Progenitor cell of endocrine pancreas (in vitro differentiated cells): ENCODE results near the gene FNDC5. TPM values are rescaled to one million over a fixed set of nuclear protein-coding genes. Genes with fewer than 3 reads are reported as not detected.

Source experiments
- DNase-seq: peaks from one replicate; pipeline ENCODE4 v3.0.0; 2021; ENCODE audit warnings: low spot score; ENCODE audit not compliant: unreplicated experiment
- H3K27ac Mint-ChIP-seq: 2 replicates; pipeline ENCODE4 v1.8.0; 2021; ENCODE audit warnings: mild to moderate bottlenecking, moderate library complexity, mixed read lengths
- H3K27me3 Mint-ChIP-seq: 2 replicates; pipeline ENCODE4 v1.8.0; 2021; ENCODE audit warnings: mixed read lengths
- H3K36me3 Mint-ChIP-seq: 2 replicates; pipeline ENCODE4 v1.8.0; 2022; ENCODE audit warnings: mixed read lengths; ENCODE audit not compliant: insufficient read depth
- H3K4me1 Mint-ChIP-seq: 2 replicates; pipeline ENCODE4 v1.8.0; 2021; ENCODE audit warnings: low read depth, mixed read lengths
- H3K4me3 Mint-ChIP-seq: 2 replicates; pipeline ENCODE4 v1.8.0; 2021; ENCODE audit warnings: low read depth, mild to moderate bottlenecking, moderate library complexity, mixed read lengths
- H3K9me3 Mint-ChIP-seq: 2 replicates; pipeline ENCODE4 v1.8.0; 2021; ENCODE audit warnings: low read depth, mixed read lengths
- total RNA-seq: library from RNA; stranded (reverse); gene quantifications from 2 replicates; pipeline ENCODE4 v1.2.1, GENCODE V29; 2021
- TF ChIP-seq, protein P1 (sequence below): fragments of 200-600 bp; sonication (generic); IDR thresholded peaks from one replicate; pipeline ENCODE4 v1.5.0; 2021; ENCODE audit warnings: antibody characterized with exemption, mild to moderate bottlenecking; ENCODE audit not compliant: unreplicated experiment

FNDC5 gene
- total RNA-seq, 1 donor from 2014 or later = 6.3 TPM

DNA sequence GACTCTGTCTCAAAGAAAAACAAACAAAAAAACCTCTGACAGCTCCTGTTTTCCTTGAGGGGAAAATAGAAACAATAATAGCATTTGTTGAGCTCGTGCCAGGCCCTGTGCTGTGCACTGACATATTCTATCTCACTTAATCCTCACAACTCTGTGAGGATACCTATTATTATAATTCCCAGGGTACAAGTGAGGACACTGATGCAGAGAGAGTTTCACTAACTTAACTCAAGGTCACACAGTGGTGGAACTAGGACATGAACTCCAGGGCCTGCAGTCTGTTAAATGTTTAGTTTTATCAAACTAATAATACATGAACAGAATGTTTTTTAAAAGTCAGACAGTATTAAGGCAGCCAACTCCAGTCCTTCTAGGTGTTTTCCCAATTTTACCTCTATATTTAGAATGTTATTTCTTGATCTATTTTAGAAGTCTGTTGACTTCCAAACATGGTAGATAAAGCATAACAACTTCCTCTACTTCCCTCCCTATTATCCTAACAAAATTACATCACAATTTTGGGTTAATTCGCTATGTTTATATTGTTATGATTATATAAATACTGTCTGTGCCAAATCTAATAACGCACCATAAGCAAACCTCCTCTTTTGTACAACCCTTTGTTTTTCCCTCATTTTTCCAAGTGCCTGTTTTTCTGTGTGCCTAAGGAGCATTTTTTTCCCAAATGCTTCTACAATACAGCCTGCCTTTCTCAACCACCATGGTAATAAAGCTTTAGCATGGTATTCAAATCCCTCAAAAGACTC lies 4.9 kb downstream of the FNDC5 start:
- Mint-ChIP-seq H3K4me1 (peaks cover 8% of the 10 kb centered on the region), H3K27me3 (peaks cover 27% of the 10 kb centered on the region), H3K36me3 (peaks cover 13% of the 10 kb centered on the region), H3K4me3 (no peak overlapping the region), H3K9me3 (no peaks in the 10 kb centered on the region), H3K27ac (no peak overlapping the region)
- TF ChIP-seq, protein P1, sequence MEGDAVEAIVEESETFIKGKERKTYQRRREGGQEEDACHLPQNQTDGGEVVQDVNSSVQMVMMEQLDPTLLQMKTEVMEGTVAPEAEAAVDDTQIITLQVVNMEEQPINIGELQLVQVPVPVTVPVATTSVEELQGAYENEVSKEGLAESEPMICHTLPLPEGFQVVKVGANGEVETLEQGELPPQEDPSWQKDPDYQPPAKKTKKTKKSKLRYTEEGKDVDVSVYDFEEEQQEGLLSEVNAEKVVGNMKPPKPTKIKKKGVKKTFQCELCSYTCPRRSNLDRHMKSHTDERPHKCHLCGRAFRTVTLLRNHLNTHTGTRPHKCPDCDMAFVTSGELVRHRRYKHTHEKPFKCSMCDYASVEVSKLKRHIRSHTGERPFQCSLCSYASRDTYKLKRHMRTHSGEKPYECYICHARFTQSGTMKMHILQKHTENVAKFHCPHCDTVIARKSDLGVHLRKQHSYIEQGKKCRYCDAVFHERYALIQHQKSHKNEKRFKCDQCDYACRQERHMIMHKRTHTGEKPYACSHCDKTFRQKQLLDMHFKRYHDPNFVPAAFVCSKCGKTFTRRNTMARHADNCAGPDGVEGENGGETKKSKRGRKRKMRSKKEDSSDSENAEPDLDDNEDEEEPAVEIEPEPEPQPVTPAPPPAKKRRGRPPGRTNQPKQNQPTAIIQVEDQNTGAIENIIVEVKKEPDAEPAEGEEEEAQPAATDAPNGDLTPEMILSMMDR = no peak
- no peak for DNase-seq

DNA sequence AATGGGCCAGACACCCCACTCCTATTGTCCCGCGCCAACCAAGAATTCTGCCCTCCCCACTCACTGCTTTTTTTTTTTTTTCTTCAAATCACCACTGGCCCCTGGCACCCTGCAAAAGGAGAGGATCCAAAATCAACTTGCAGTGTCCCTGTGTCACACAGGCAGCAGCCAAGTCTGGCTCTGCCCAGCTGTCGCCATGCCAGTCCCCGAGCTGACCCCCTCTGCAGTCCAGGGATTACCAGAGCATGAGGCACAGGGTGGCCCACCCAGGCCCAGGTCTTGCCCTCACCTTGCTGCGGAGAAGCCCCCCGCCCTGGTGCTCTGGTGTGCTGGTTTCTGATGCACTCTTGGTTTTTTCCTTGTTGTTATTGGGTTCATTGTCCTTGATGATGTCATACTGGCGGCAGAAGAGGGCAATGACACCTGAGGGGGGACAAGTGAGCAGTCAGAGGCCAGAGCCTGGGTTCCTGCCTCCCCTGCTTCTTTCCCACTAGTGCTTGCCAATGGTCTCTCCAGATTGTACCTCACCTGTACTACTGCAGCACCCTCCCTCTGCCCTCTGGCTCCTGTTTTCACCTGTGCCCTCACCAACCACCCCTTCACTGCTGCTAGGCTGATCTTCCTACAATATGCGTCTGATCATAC lies 6.2 kb downstream of the FNDC5 start:
- Mint-ChIP-seq H3K27me3 (peaks cover 19% of the 10 kb centered on the region), H3K4me1 (peaks cover 2% of the 10 kb centered on the region), H3K4me3 (no peak overlapping the region), H3K27ac (no peak overlapping the region), H3K9me3 (no peaks in the 10 kb centered on the region), H3K36me3 (peaks cover 13% of the 10 kb centered on the region)
- no peak for DNase-seq
- TF ChIP-seq, protein P1 = no peak

DNA sequence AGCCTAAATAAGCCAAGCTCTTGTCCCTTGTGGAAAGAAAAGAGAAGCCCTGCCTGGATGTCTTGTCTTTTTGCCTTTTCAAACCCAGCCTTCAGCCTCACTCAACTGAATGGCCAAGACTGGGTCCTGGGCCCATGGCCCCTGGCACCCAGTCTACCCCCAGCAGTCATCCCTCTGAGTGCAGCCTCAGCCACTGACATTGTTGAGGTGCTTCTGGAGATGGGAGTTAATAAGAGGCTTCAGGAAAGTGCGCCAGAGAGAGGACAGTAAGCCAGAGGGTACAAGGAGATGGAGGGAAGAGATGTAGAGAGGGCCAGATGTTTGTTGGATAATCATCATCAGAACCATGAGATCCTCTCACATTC lies 6.8 kb downstream of the FNDC5 start:
- H3K27ac Mint-ChIP-seq = no peak overlapping the region
- no peak for DNase-seq
- H3K4me1 Mint-ChIP-seq = no peaks in the 10 kb centered on the region
- H3K27me3 Mint-ChIP-seq = peaks cover 12% of the 10 kb centered on the region
- H3K9me3 Mint-ChIP-seq = no peaks in the 10 kb centered on the region
- no peak overlapping the region for H3K4me3 Mint-ChIP-seq
- H3K36me3 Mint-ChIP-seq = peaks cover 13% of the 10 kb centered on the region
- TF ChIP-seq, protein P1 = no peak

DNA sequence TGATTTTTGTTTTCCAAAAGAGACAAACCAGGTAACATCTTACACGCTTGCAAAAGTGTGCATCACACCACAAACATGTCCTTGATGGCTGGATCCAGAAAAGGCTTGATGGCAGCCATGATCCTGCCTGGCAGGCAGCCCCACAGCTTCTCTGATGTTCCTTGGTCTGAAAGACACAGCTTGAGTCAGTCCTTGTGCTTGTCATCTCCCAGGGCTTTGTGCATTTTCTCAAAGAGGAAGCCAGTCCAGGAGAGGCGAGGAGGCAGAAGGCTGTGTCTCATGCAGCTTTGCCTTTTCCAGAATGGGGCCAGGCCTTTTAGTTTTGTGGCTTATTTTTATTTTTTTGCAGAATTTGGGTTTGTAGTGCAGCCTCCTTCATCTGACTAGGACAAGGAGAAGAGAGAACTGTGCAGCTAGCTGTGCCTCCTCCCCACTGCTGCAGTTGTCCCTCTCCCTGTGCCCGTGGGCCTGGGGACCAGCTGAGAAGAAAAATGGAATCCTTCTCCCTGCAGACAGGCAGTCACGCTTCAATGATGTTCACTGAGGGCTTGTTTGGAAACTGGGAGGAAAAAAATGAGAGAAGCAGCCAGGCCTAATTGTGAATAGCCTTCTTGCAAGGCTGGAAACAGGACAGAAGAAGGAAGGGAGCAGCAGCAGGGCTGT lies 7.4 kb downstream of the FNDC5 start:
- H3K4me3 Mint-ChIP-seq = no peak overlapping the region
- H3K27me3 Mint-ChIP-seq = peaks cover 7% of the 10 kb centered on the region
- H3K27ac Mint-ChIP-seq = no peak overlapping the region
- DNase-seq = no peak
- TF ChIP-seq, protein P1 = no peak
- no peaks in the 10 kb centered on the region for H3K9me3 Mint-ChIP-seq
- H3K4me1 Mint-ChIP-seq = no peaks in the 10 kb centered on the region
- H3K36me3 Mint-ChIP-seq = peaks cover 12% of the 10 kb centered on the region

DNA sequence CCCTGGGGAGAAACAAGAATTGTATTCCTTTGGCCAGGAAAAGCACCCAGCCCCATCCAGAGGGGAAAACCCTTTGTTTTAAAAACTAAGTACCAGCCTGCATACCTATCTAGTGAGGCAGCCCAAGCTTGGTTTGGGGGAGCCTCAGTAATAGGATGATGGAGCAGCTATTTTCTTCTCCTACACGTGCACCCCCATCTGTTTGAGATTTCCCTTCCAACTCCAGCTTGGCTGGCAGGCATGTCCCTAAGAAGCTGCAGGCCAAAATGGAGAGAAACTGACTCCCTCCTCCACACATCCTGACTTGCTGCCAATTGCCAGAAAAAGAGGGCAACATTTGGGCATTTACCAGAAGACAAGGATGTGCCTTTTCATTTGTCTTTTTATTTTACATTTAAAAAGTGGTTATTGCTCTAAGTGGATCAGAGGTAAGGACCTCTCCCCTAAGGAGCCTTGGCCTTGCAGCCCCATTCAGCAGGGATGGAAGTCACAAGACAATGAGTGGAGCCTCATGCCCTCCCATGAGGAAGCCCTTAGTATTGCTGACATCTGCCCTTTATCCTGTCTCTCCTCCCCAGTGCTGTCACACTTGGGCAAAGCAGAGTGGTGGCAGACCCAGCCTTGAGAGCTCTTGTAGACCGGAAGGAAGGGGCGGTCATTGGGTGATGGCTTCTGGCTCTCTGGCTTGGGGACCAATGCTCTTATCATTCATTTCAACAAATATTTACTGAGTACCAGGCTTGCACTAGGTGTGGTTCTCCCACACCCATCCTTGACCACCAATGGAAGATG lies 8.6 kb downstream of the FNDC5 start:
- TF ChIP-seq, protein P1 = no peak
- no peaks in the 10 kb centered on the region for H3K9me3 Mint-ChIP-seq
- H3K27ac Mint-ChIP-seq = no peak overlapping the region
- H3K27me3 Mint-ChIP-seq = peaks cover 3% of the 10 kb centered on the region
- no peak overlapping the region for H3K4me3 Mint-ChIP-seq
- peaks cover 11% of the 10 kb centered on the region for H3K36me3 Mint-ChIP-seq
- DNase-seq = no peak
- no peaks in the 10 kb centered on the region for H3K4me1 Mint-ChIP-seq
